CD14-positive monocyte (primary cell): ENCODE data around the gene RCAN2. TPM values are rescaled to one million over a fixed set of nuclear protein-coding genes. Genes with fewer than 3 reads are reported as not detected.

Experiments
- DNase-seq, 3 donors: peaks; one replicate each; pipeline ENCODE4 v3.0.0-alpha.2; 2011 to 2022
- H2AFZ ChIP-seq: 2 replicates; pipeline ENCODE4 v1.6.0; 2012; ENCODE audit warnings: mild to moderate bottlenecking, low read depth, low read length, inconsistent platforms; ENCODE audit not compliant: insufficient read depth, poor library complexity, severe bottlenecking
- H3K27ac ChIP-seq, 2 donors: 1 replicate in 1 of 2; 2 replicates in 1 of 2; pipeline ENCODE4 v1.5.1; 2012 to 2013; ENCODE audit warnings: low read length in 2 of 2, control low read depth in 1 of 2, inconsistent platforms in 1 of 2, low read depth in 1 of 2, mild to moderate bottlenecking in 1 of 2
- H3K27me3 ChIP-seq, 2 donors: one replicate each; pipeline versions ENCODE4 v1.6.0 to v1.6.1; 2011 to 2013; ENCODE audit warnings: low read length in 2 of 2; ENCODE audit not compliant: control insufficient read depth in 2 of 2, insufficient read depth in 2 of 2
- H3K36me3 ChIP-seq, 2 donors: replicated peaks in 1 of 2; 1 replicate in 1 of 2; 2 replicates in 1 of 2; pipeline versions ENCODE4 v1.5.1 to v1.6.1; 2012 to 2013; ENCODE audit warnings: low read length in 2 of 2, control low read depth in 1 of 2, inconsistent platforms in 1 of 2, mild to moderate bottlenecking in 1 of 2; ENCODE audit not compliant: insufficient read depth in 2 of 2, control insufficient read depth in 1 of 2
- H3K4me1 ChIP-seq, 2 donors: 1 replicate in 1 of 2; 2 replicates in 1 of 2; pipeline versions ENCODE4 v1.5.1 to v1.6.1; 2012 to 2013; ENCODE audit warnings: low read length in 2 of 2, control low read depth in 1 of 2, inconsistent platforms in 1 of 2, mild to moderate bottlenecking in 1 of 2, moderate library complexity in 1 of 2; ENCODE audit not compliant: insufficient read depth in 2 of 2, control insufficient read depth in 1 of 2
- H3K4me2 ChIP-seq: replicated peaks from 2 replicates; pipeline ENCODE3; 2012; ENCODE audit warnings: low read length, moderate library complexity, mild to moderate bottlenecking; ENCODE audit not compliant: poor library complexity, severe bottlenecking; ENCODE audit errors: extremely low read depth
- H3K4me3 ChIP-seq, 3 experiments: fragments of 200-600 bp in 1 of 3; sonication (generic) in 1 of 3; replicated peaks in 1 of 3; 1 replicate in 2 of 3; 2 replicates in 1 of 3; pipeline ENCODE4 v1.5.1; 2011 to 2013; ENCODE audit warnings: low read length in 3 of 3, mild to moderate bottlenecking in 3 of 3, control low read depth in 2 of 3, low read depth in 2 of 3, inconsistent platforms in 1 of 3, moderate library complexity in 1 of 3
- H3K79me2 ChIP-seq: 2 replicates; pipeline ENCODE4 v1.6.0; 2012; ENCODE audit warnings: mild to moderate bottlenecking, control low read depth, inconsistent platforms, low read length, moderate library complexity; ENCODE audit not compliant: insufficient read depth
- H3K9ac ChIP-seq: 2 replicates; pipeline ENCODE4 v1.6.0; 2017; ENCODE audit warnings: low read length, mild to moderate bottlenecking; ENCODE audit not compliant: insufficient read depth, poor library complexity, severe bottlenecking
- H3K9me3 ChIP-seq, 2 donors: replicated peaks in 1 of 2; 1 replicate in 1 of 2; 2 replicates in 1 of 2; pipeline versions ENCODE4 v1.5.1 to v1.6.1; 2012 to 2013; ENCODE audit warnings: low read length in 2 of 2, control low read depth in 1 of 2; ENCODE audit not compliant: control insufficient read depth in 1 of 2, insufficient read depth in 1 of 2
- H4K20me1 ChIP-seq: 2 replicates; pipeline ENCODE4 v1.6.0; 2012; ENCODE audit warnings: mild to moderate bottlenecking, low read length, control low read depth, moderate library complexity; ENCODE audit not compliant: insufficient read depth
- H3K27ac Mint-ChIP-seq, 7 donors: one replicate each; pipeline ENCODE4 v1.8.0; 2020; ENCODE audit warnings: mild to moderate bottlenecking in 7 of 7, mixed read lengths in 7 of 7, moderate library complexity in 6 of 7, inconsistent platforms in 2 of 7
- H3K27me3 Mint-ChIP-seq, 3 donors: one replicate each; pipeline ENCODE4 v1.8.0; 2021 to 2022; ENCODE audit warnings: low read depth in 3 of 3, mild to moderate bottlenecking in 3 of 3, mixed read lengths in 3 of 3, moderate library complexity in 3 of 3, inconsistent platforms in 1 of 3
- H3K36me3 Mint-ChIP-seq, 2 donors: one replicate each; pipeline ENCODE4 v1.8.0; 2020; ENCODE audit warnings: mixed read lengths in 2 of 2, inconsistent platforms in 1 of 2, mild to moderate bottlenecking in 1 of 2
- H3K4me1 Mint-ChIP-seq: one replicate; pipeline ENCODE4 v1.8.0; 2020; ENCODE audit warnings: mild to moderate bottlenecking, mixed read lengths
- H3K4me3 Mint-ChIP-seq, 2 donors: one replicate each; pipeline ENCODE4 v1.8.0; 2020; ENCODE audit warnings: mild to moderate bottlenecking in 2 of 2, mixed read lengths in 2 of 2, moderate library complexity in 1 of 2
- H3K9me3 Mint-ChIP-seq, 7 donors: one replicate each; pipeline ENCODE4 v1.8.0; 2020 to 2022; ENCODE audit warnings: mixed read lengths in 7 of 7, mild to moderate bottlenecking in 6 of 7, moderate library complexity in 6 of 7, inconsistent platforms in 2 of 7
- WGBS: methylation state at CpG from one replicate; pipeline ENCODE4 v1.1.5; 2013; ENCODE audit warnings: missing lambda C conversion rate; ENCODE audit not compliant: insufficient coverage; 5-methylcytosine and 5-hydroxymethylcytosine counted together
- intact Hi-C, 2 donors: fragments of 100-400 bp; cut with micrococcal nuclease; formaldehyde crosslinking; loops; one replicate each; pipeline versions ENCODE4 v1.15.0 to v1.15.1; 2023
- polyA plus RNA-seq, 3 donors: library from polyadenylated mRNA; depleted of rRNA in 1 of 3; unstranded in 2 of 3; stranded (reverse) in 1 of 3; fragments of 300-500 nt in 2 of 3; fragments of >200 nt in 1 of 3; fragmentation: Illumina TruSeq in 2 of 3; gene quantifications; 1 replicate in 2 of 3; 2 replicates in 1 of 3; pipeline ENCODE4 v1.2.3, GENCODE V29; 2012 to 2021
- TF ChIP-seq, protein P1 (sequence below): fragments of 200-600 bp; IDR thresholded peaks from one replicate; pipeline ENCODE4 v1.8.0; 2022; ENCODE audit warnings: antibody characterized with exemption, mild to moderate bottlenecking

RCAN2 gene
- polyA plus RNA-seq, 3 donors, result not detected

DNA sequence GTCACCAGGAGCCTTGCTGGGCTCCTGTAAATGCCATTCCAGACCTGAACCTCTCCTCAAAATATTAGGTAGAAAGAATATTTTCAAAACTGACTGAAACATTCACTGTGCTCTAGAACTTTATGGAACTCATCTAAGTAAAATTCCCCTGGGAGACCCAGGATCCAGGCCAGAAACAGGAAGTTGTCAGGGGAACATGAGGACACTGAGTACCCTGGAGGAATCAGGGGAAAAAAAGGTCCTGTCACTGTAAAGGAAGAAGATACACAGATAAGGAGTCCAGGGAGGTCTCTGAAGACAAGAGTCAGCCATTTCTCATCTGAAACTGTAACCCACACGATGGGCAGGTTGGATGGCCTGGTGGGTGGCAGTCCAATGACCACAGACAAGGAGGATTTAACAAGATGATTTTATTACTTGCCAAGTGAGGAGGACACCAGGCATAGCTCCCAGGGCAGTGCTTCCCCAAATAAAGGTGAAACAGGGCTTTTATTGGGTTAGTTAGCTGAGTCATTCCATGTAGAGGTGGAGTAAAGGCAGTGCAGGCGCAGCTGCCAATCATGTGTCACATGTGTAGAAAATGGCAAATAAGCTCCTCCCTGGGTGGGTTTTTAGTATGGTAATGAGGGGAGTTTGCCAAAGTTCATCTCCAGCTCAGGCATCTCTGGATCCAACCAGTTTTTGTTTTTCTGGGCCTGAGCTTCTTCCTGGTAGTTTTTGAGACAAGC lies 138.5 kb downstream of the RCAN2 start:
- H3K4me3 Mint-ChIP-seq, result no peak overlapping the region
- no peak overlapping the region for H3K9ac ChIP-seq

DNA sequence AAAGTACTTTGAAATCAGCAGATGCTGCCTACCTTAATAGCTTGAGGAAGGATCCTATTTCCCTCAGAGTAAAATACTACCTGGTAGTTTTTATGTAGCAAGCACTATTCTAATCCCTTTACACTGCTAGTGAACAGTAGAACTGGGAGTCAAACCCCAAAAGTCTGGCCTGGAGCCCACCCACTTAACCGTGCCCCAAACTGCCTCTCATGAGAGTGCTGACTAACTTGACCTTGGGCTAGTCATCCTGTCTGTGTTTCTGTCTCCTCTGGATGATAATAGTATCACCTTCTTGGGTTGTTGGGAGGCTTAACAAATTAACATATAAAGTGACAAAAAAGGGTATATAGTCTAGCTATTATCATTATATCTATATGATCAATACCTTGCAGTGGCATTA lies 140.5 kb downstream of the RCAN2 start:
- TF ChIP-seq, protein P1, sequence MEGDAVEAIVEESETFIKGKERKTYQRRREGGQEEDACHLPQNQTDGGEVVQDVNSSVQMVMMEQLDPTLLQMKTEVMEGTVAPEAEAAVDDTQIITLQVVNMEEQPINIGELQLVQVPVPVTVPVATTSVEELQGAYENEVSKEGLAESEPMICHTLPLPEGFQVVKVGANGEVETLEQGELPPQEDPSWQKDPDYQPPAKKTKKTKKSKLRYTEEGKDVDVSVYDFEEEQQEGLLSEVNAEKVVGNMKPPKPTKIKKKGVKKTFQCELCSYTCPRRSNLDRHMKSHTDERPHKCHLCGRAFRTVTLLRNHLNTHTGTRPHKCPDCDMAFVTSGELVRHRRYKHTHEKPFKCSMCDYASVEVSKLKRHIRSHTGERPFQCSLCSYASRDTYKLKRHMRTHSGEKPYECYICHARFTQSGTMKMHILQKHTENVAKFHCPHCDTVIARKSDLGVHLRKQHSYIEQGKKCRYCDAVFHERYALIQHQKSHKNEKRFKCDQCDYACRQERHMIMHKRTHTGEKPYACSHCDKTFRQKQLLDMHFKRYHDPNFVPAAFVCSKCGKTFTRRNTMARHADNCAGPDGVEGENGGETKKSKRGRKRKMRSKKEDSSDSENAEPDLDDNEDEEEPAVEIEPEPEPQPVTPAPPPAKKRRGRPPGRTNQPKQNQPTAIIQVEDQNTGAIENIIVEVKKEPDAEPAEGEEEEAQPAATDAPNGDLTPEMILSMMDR, result no peak

More for the DNA sequence above, 138.5 kb downstream of the RCAN2 start:
- no peaks in the 10 kb centered on the region for H3K4me1 ChIP-seq
- H3K27ac Mint-ChIP-seq, result no peak overlapping the region
- no peaks in the 10 kb centered on the region for H3K27me3 ChIP-seq
- intact Hi-C loops, result no loop called here
- WGBS, result 100% methylated on average over 2 of the region's 2 CpGs
- no peaks in the 10 kb centered on the region for H3K36me3 ChIP-seq
- H3K79me2 ChIP-seq, result no peaks in the 10 kb centered on the region
- TF ChIP-seq, protein P1, result no peak
- no peaks in the 10 kb centered on the region for H3K9me3 Mint-ChIP-seq
- H3K27ac ChIP-seq, result no peak overlapping the region
- no peaks in the 10 kb centered on the region for H4K20me1 ChIP-seq
- no peak overlapping the region for H3K4me3 ChIP-seq
- no peaks in the 10 kb centered on the region for H3K9me3 ChIP-seq
- H3K4me1 Mint-ChIP-seq, result peaks cover 6% of the 10 kb centered on the region
- H3K27me3 Mint-ChIP-seq, result peaks cover 0 to 4% (median 2%) of the 10 kb centered on the region in 3 donors
- H2AFZ ChIP-seq, result no peak overlapping the region
- no peaks in the 10 kb centered on the region for H3K36me3 Mint-ChIP-seq
- no peak overlapping the region for H3K4me2 ChIP-seq
- DNase-seq, result no peak

More for the DNA sequence above, 140.5 kb downstream of the RCAN2 start:
- Histone ChIP-seq H3K27ac (no peak overlapping the region), H3K9ac (no peak overlapping the region), H3K27me3 (no peaks in the 10 kb centered on the region), H4K20me1 (no peaks in the 10 kb centered on the region), H3K9me3 (no peaks in the 10 kb centered on the region), H3K79me2 (no peaks in the 10 kb centered on the region), H3K4me1 (no peaks in the 10 kb centered on the region), H3K36me3 (no peaks in the 10 kb centered on the region), H2AFZ (no peak overlapping the region), H3K4me2 (no peak overlapping the region), H3K4me3 (no peak overlapping the region)
- Mint-ChIP-seq H3K36me3 (no peaks in the 10 kb centered on the region), H3K4me1 (no peaks in the 10 kb centered on the region), H3K4me3 (no peak overlapping the region), H3K9me3 (peaks cover 0 to 3% (median 0%) of the 10 kb centered on the region in 7 donors), H3K27me3 (peaks cover 0 to 4% (median 2%) of the 10 kb centered on the region in 3 donors), H3K27ac (no peak overlapping the region)
- no CpG with 5 or more reads among the region's 1 CpG for WGBS
- no peak for DNase-seq
- intact Hi-C loops, result no loop called here
